ENCODE data around the gene DNM3. TPM values are rescaled to one million over a fixed set of nuclear protein-coding genes. Genes with fewer than 3 reads are reported as not detected.

DNM3 gene
- total RNA-seq, 1 donor from 2014 or later, result 9.6 TPM

DNA sequence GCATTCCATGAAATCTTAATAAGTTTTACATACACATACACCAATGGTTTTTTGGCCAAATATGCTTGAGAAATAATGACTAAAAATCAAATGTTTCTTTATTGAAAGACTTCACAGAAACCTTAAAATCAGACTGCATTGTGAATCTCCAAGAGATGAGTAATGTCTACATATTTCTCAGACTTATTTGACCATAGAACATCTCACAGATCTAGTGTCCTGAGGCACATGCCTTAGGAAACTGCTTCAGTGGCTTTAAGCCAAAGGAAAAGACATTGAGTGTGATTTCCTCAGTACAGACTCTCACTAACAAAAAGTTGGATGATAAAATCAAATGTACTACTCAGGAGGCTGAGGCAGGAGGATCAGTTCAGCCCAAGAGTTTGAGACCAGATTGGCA, 573.0 kb downstream of the DNM3 start:
- Histone ChIP-seq H3K27me3 (no peaks in the 10 kb centered on the region), H3K9me3 (no peaks in the 10 kb centered on the region), H3K4me3 (no peak overlapping the region), H3K36me3 (no peaks in the 10 kb centered on the region), H3K27ac (no peak overlapping the region), H3K4me1 (no peaks in the 10 kb centered on the region)
- intact Hi-C loops (cut with DNase I), result no loop called here
- TF ChIP-seq, protein P1, sequence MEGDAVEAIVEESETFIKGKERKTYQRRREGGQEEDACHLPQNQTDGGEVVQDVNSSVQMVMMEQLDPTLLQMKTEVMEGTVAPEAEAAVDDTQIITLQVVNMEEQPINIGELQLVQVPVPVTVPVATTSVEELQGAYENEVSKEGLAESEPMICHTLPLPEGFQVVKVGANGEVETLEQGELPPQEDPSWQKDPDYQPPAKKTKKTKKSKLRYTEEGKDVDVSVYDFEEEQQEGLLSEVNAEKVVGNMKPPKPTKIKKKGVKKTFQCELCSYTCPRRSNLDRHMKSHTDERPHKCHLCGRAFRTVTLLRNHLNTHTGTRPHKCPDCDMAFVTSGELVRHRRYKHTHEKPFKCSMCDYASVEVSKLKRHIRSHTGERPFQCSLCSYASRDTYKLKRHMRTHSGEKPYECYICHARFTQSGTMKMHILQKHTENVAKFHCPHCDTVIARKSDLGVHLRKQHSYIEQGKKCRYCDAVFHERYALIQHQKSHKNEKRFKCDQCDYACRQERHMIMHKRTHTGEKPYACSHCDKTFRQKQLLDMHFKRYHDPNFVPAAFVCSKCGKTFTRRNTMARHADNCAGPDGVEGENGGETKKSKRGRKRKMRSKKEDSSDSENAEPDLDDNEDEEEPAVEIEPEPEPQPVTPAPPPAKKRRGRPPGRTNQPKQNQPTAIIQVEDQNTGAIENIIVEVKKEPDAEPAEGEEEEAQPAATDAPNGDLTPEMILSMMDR (IDR thresholded peaks at IDR 0.05), result no peak
- no peak for DNase-seq (ENCODE audit: low spot score in 2 of 2)

DNA sequence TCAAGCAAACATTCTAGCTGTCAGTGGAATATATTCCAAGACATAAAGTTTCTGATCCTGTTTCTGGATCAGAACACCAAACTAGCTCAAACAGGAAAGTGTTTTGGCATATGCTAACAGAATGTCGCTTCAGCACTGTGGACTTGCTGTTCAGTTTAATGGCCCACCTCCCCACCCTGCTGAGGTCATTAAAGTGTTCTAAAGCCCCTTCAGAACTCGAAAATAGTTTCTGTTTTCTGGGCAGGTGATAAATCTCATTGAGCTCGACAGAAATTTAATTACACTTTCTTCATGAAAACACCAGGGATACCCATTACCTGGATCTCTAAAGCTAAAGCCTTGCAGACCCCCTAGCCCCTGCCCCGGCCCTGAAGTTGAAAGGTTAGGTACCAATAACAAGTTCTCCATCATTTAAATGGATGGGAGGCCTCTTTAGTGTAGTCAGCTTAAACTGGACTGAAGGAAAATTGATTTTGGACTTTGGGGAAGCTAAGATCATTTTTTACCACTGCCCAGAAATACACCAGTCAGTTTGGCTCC, 575.3 kb downstream of the DNM3 start:
- no peak for DNase-seq (ENCODE audit: low spot score in 2 of 2)
- intact Hi-C loops (cut with DNase I), result no loop called here
- TF ChIP-seq, protein P1 (IDR thresholded peaks at IDR 0.05), result no peak
- Histone ChIP-seq H3K27ac (no peak overlapping the region), H3K4me1 (no peaks in the 10 kb centered on the region), H3K36me3 (no peaks in the 10 kb centered on the region), H3K9me3 (no peaks in the 10 kb centered on the region), H3K4me3 (no peak overlapping the region), H3K27me3 (no peaks in the 10 kb centered on the region)

DNA sequence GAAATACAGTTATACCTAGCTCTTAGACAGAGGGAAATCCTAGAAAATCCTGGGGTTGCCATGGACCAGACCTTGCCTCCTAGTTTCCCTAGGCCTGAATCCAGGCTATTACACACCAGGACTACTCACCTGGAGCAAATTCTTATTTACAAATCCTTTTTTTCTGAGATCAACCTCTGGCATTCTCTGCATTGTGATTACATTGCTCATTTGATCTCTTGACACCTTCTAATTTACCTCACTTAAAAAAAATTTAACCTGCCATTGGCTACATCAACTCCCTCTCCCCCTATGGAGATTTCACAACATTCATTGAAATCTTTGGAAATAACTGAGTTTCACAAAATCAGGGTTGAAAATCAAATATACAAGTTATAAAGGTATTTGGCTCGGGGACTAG, 576.3 kb downstream of the DNM3 start:
- intact Hi-C loops (cut with DNase I), result no loop called here
- no peaks in the 10 kb centered on the region for H3K36me3 ChIP-seq

DNA sequence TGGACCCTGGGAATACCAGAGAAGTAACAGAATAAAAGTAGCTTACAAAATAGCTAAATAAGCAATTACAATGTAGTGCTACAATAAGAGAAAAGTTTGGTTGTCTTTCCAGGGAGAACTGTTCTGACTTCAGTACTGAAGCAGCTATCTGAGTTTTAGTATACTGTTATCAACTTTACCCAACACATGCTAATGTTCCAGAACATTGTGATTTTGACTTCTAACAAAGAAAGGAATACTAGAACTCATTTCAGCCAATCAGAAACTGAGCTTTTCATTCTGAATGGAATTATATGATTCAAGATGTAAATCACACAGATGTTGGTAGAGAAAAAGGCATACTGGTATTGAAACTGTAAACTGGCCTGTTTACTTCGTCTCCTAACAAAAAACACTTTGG, 579.1 kb downstream of the DNM3 start, which contains the start of gene C1orf105:
Gene C1orf105 (plus strand): TSS at position 301 of the 400 bp plus-strand sequence. CDS start 201 bp downstream, outside the sequence.
- H3K27ac ChIP-seq, result no peak within 1 kb of the TSS
- no peaks in the 10 kb centered on the region for H3K9me3 ChIP-seq
- H3K27me3 ChIP-seq, result no peaks in the 10 kb centered on the region
- H3K4me1 ChIP-seq, result peaks cover 0 to 13% of the 10 kb centered on the region in 2 donors
- DNase-seq (ENCODE audit: low spot score in 2 of 2), result no peak
- no peaks in the 10 kb centered on the region for H3K36me3 ChIP-seq
- intact Hi-C loops (cut with DNase I), result no loop called here
- TF ChIP-seq, protein P1 (IDR thresholded peaks at IDR 0.05), result no peak
- H3K4me3 ChIP-seq, result no peak within 1 kb of the TSS

More for the DNA sequence above, 576.3 kb downstream of the DNM3 start:
- TF ChIP-seq, protein P1 (IDR thresholded peaks at IDR 0.05), result no peak
- Histone ChIP-seq H3K4me3 (no peak overlapping the region), H3K27ac (no peak overlapping the region), H3K27me3 (no peaks in the 10 kb centered on the region), H3K4me1 (peaks cover 0 to 10% of the 10 kb centered on the region in 2 donors), H3K9me3 (no peaks in the 10 kb centered on the region)
- DNase-seq (ENCODE audit: low spot score in 2 of 2), result no peak

DNA sequence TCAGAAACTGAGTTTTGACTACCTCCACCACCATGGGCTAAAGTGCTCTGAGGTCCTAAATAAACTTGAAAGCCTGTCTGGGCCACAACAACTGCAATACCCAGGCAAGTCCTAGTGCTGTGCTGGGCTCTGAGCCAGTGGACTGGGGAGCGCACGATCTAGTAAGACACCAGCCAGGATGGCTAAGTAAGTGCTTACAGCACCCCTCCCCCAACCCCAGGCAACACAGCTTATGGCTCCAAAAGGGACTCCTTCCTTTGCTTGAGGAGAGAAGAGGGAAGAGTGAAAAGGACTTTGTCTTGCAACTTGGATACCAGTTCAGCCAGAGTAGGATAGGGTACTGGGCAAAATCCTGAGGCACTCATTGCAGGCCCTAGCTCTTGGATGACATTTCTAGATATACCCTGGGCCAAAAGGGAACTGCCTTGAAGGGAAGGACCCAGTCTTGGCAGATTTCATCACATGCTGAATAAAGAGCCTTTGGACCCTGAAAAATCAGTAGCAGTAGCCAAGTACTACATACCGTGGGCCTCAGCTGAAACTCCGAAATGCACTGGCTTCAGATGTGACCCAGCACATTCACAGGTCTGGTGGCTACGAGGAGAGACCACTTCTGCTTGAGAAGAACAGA, 580.8 kb downstream of the DNM3 start:
- TF ChIP-seq, protein P1 (IDR thresholded peaks at IDR 0.05), result no peak
- Histone ChIP-seq H3K4me3 (no peak overlapping the region), H3K36me3 (no peaks in the 10 kb centered on the region), H3K9me3 (no peaks in the 10 kb centered on the region), H3K27ac (peak overlapping the region; percentile 37 to 58), H3K27me3 (no peaks in the 10 kb centered on the region), H3K4me1 (peaks cover 0 to 13% of the 10 kb centered on the region in 2 donors)
- intact Hi-C loops (cut with DNase I), result no loop called here
- DNase-seq (ENCODE audit: low spot score in 2 of 2), result no peak

Measured in ascending aorta (tissue), 2 donors.